Common myeloid progenitor, CD34-positive (primary cell): ENCODE data around the gene ACRBP.
A peak's percentile ranks its signal among the peaks of the same experiment; 100 is the strongest.

Source experiments
- CTCF ChIA-PET: fragments of 350-600 bp; sonication (Branson Sonifier 250); formaldehyde crosslinking; loops from one replicate; lab custom pipeline; 2021; ENCODE audit warnings: antibody characterized with exemption; lab: Charles Lee
- POLR2A ChIA-PET: fragments of 350-600 bp; sonication (Branson Sonifier 250); formaldehyde crosslinking; loops from one replicate; lab custom pipeline; 2021; ENCODE audit warnings: antibody characterized with exemption; lab: Charles Lee
- DNase-seq, 3 donors: peaks; one replicate each; pipeline versions ENCODE4 v3.0.0 to v3.0.0-alpha.2; 2013
- H3K27ac ChIP-seq, 2 experiments: 1 replicate in 1 of 2; 2 replicates in 1 of 2; pipeline ENCODE4 v1.7.0; 2013; ENCODE audit warnings: inconsistent platforms in 2 of 2, low read length in 2 of 2, mild to moderate bottlenecking in 2 of 2, low read depth in 1 of 2, moderate library complexity in 1 of 2; ENCODE audit not compliant: severe bottlenecking in 2 of 2, insufficient read depth in 1 of 2, poor library complexity in 1 of 2
- H3K27me3 ChIP-seq, 5 experiments: replicated peaks in 2 of 5; 1 replicate in 3 of 5; 2 replicates in 2 of 5; pipeline versions ENCODE4 v1.6.1 to v1.7.0; 2013; ENCODE audit warnings: low read length in 4 of 5, mild to moderate bottlenecking in 2 of 5, moderate library complexity in 2 of 5, inconsistent platforms in 1 of 5; ENCODE audit not compliant: insufficient read depth in 5 of 5, control insufficient read depth in 4 of 5
- H3K36me3 ChIP-seq, 4 experiments: 1 replicate in 2 of 4; 2 replicates in 2 of 4; pipeline versions ENCODE4 v1.6.1 to v1.7.0; 2013; ENCODE audit warnings: low read length in 3 of 4, control low read depth in 1 of 4, mild to moderate bottlenecking in 1 of 4; ENCODE audit not compliant: control insufficient read depth in 4 of 4, insufficient read depth in 4 of 4
- H3K4me1 ChIP-seq, 4 experiments: 1 replicate in 3 of 4; 2 replicates in 1 of 4; pipeline versions ENCODE4 v1.6.1 to v1.7.1; 2013; ENCODE audit warnings: low read length in 3 of 4, mild to moderate bottlenecking in 3 of 4, control low read depth in 1 of 4, inconsistent platforms in 1 of 4, moderate library complexity in 1 of 4; ENCODE audit not compliant: control insufficient read depth in 4 of 4, insufficient read depth in 4 of 4; ENCODE audit errors: control extremely low read depth in 1 of 4
- H3K4me3 ChIP-seq, 7 experiments: 1 replicate in 4 of 7; 2 replicates in 3 of 7; pipeline versions ENCODE4 v1.5.1 to v1.7.0; 2013; ENCODE audit warnings: mild to moderate bottlenecking in 7 of 7, low read length in 6 of 7, moderate library complexity in 6 of 7, inconsistent platforms in 2 of 7, low read depth in 2 of 7, control low read depth in 1 of 7; ENCODE audit not compliant: insufficient read depth in 4 of 7, control insufficient read depth in 1 of 7; ENCODE audit errors: extremely low read depth in 1 of 7
- H3K9me3 ChIP-seq, 5 experiments: 1 replicate in 4 of 5; 2 replicates in 1 of 5; pipeline versions ENCODE4 v1.6.1 to v1.7.1; 2013; ENCODE audit warnings: low read length in 4 of 5, mild to moderate bottlenecking in 2 of 5, inconsistent platforms in 1 of 5, low read depth in 1 of 5, moderate library complexity in 1 of 5; ENCODE audit not compliant: control insufficient read depth in 4 of 5, insufficient read depth in 2 of 5; ENCODE audit errors: control extremely low read depth in 1 of 5
- whole genome bisulfite sequencing: methylation state at CpG from one replicate; pipeline ENCODE4 v1.1.5; 2013; ENCODE audit not compliant: insufficient coverage; 5-methylcytosine and 5-hydroxymethylcytosine counted together

Gene ACRBP

GRCh38 chr12:6667559-6668210 lies 20.5 kb upstream of the ACRBP start:
- Histone ChIP-seq H3K4me1 (peaks cover 0 to 6% (median 5%) of the 10 kb centered on the region in 4 experiments), H3K36me3 (peaks cover 20 to 66% (median 56%) of the 10 kb centered on the region in 4 experiments), H3K27ac (no peak overlapping the region), H3K27me3 (no peaks in the 10 kb centered on the region), H3K4me3 (no peak overlapping the region), H3K9me3 (no peaks in the 10 kb centered on the region)
- CTCF ChIA-PET = interaction anchor here (1.0 to 5.9 kb wide), 6 partner anchors 11 to 48 kb away, joined by 3 to 39 read pairs (median 4); no protein-coding TSS in a partner anchor
- 96% methylated on average over 8 of the region's 8 CpGs for WGBS
- no peak for DNase-seq
- POLR2A ChIA-PET = no interaction called here

- Histone ChIP-seq H3K4me3 (no peak overlapping the region), H3K9me3 (no peaks in the 10 kb centered on the region), H3K27me3 (no peaks in the 10 kb centered on the region), H3K27ac (no peak overlapping the region), H3K36me3 (peaks cover 13 to 51% (median 41%) of the 10 kb centered on the region in 4 experiments), H3K4me1 (peaks cover 8 to 16% (median 13%) of the 10 kb centered on the region in 4 experiments)
- ChIA-PET POLR2A (no interaction called here), CTCF (interaction anchor here (1.1 to 5.9 kb wide), 4 partner anchors 17 to 155 kb away, joined by 3 to 39 read pairs (median 12); partner anchors contain the start of gene GPR162)
- WGBS = 100% methylated on average over 2 of the region's 2 CpGs
- no peak for DNase-seq
Observed at GRCh38 chr12:6666211-6666610, 19.0 kb upstream of the ACRBP start.

GRCh38 chr12:6664902-6665301 lies 17.7 kb upstream of the ACRBP start:
- no peak for DNase-seq
- Histone ChIP-seq H3K27ac (no peak overlapping the region), H3K27me3 (no peaks in the 10 kb centered on the region), H3K4me1 (peaks cover 8 to 16% (median 13%) of the 10 kb centered on the region in 4 experiments), H3K36me3 (peaks cover 6 to 38% (median 29%) of the 10 kb centered on the region in 4 experiments), H3K9me3 (no peaks in the 10 kb centered on the region), H3K4me3 (no peak overlapping the region)
- ChIA-PET CTCF (interaction anchor here (0.6 to 5.9 kb wide), 11 partner anchors 9 to 129 kb away, joined by 3 to 39 read pairs (median 4); partner anchors contain the start of gene ZNF384), POLR2A (no interaction called here)
- WGBS = 100% methylated on average over 1 of the region's 2 CpGs

- POLR2A ChIA-PET = interaction anchor here (0.6 to 1.2 kb wide), 4 partner anchors 26 to 1024 kb away, joined by 3 to 6 read pairs (median 4); partner anchors contain the start of gene ZNF384
- H3K27ac ChIP-seq = peak within 1 kb of the TSS; percentile 90 to 91
- CTCF ChIA-PET = interaction anchor here (1.3 to 5.9 kb wide), 6 partner anchors 11 to 48 kb away, joined by 4 to 39 read pairs (median 8); partner anchors contain the start of gene ZNF384
Observed at GRCh38 chr12:6662906-6663742, 15.9 kb upstream of the ACRBP start, which contains the start of gene ING4. ING4 (minus strand) TSS chr12:6663119; CDS start chr12:6663101, 18 bp downstream.

GRCh38 chr12:6662602-6662905 lies 15.3 kb upstream of the ACRBP start:
- DNase-seq = no peak
- ChIA-PET CTCF (interaction anchor here (1.2 to 2.3 kb wide), 2 partner anchors 39 to 41 kb away, joined by 3 to 7 read pairs; no protein-coding TSS in a partner anchor), POLR2A (no interaction called here)
- H3K4me1 ChIP-seq = peaks cover 8 to 16% (median 13%) of the 10 kb centered on the region in 4 experiments
- H3K4me3 ChIP-seq = peak overlapping the region; percentile 57 to 95 (median 87)
- H3K9me3 ChIP-seq = no peaks in the 10 kb centered on the region
- peaks cover 6 to 25% (median 16%) of the 10 kb centered on the region in 4 experiments for H3K36me3 ChIP-seq
- H3K27me3 ChIP-seq = no peaks in the 10 kb centered on the region
- peak overlapping the region; percentile 90 to 91 for H3K27ac ChIP-seq
- WGBS = 6% methylated on average over 6 of the region's 10 CpGs

More at GRCh38 chr12:6662906-6663742, 15.9 kb upstream of the ACRBP start, which contains the start of gene ING4:
- peaks cover 8 to 16% (median 13%) of the 10 kb centered on the region in 4 experiments for H3K4me1 ChIP-seq
- peak; percentile 99 to 100 (median 99) for DNase-seq
- peak within 1 kb of the TSS; percentile 57 to 95 (median 87) for H3K4me3 ChIP-seq
- peaks cover 6 to 29% (median 20%) of the 10 kb centered on the region in 4 experiments for H3K36me3 ChIP-seq
- WGBS = under 1% methylated on average over 34 of the region's 37 CpGs
- H3K27me3 ChIP-seq = no peaks in the 10 kb centered on the region
- H3K9me3 ChIP-seq = no peaks in the 10 kb centered on the region

- no peaks in the 10 kb centered on the region for H3K27me3 ChIP-seq
- DNase-seq = no peak
- CTCF ChIA-PET = interaction anchor here (0.9 to 3.5 kb wide), 2 partner anchors 32 to 127 kb away, joined by 3 to 18 read pairs; no protein-coding TSS in a partner anchor
- H3K36me3 ChIP-seq = peaks cover 24 to 75% (median 41%) of the 10 kb centered on the region in 4 experiments
- POLR2A ChIA-PET = no interaction called here
- H3K4me3 ChIP-seq = no peak overlapping the region
- no peak overlapping the region for H3K27ac ChIP-seq
- 100% methylated on average over 3 of the region's 5 CpGs for WGBS
- H3K9me3 ChIP-seq = no peaks in the 10 kb centered on the region
- H3K4me1 ChIP-seq = no peaks in the 10 kb centered on the region
Observed at GRCh38 chr12:6653987-6654386, 6.8 kb upstream of the ACRBP start.
